Measurements from ENCODE around the gene CENPU.

The CENPU gene

DNA sequence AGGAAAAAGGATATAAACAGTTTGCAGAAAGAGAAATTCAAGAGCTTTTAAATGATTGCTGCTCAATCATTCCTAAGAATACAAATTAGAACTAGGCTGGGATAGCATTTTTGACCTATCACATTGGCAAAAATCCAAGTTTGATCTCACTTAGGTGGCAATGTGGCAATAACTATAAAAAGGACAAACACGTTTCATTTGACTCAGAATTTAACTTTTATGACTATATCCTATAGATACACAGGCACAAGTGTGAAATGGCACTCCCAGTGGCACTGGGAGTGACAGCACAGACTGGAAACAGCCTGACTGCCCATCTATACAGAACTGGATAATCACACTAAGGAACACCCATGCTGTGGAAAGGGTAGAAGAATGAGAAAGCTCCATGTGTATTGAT, 11.1 kb downstream of the CENPU start:
- no peak for ATAC-seq (replicated peaks; ENCODE audit: extremely low read depth, poor library complexity, severe bottlenecking)
- H3K4me3 Mint-ChIP-seq: no peak overlapping the region
- H3K9me3 Mint-ChIP-seq: peaks cover 17% of the 10 kb centered on the region
- H3K4me1 Mint-ChIP-seq: peaks cover 12% of the 10 kb centered on the region
- peaks cover 8% of the 10 kb centered on the region for H3K36me3 Mint-ChIP-seq (ENCODE audit: insufficient read depth)
- no peak for DNase-seq (ENCODE audit: low spot score in 2 of 2)
- H3K27me3 Mint-ChIP-seq: no peaks in the 10 kb centered on the region
- H3K27ac Mint-ChIP-seq (ENCODE audit: low read depth): no peak overlapping the region

DNA sequence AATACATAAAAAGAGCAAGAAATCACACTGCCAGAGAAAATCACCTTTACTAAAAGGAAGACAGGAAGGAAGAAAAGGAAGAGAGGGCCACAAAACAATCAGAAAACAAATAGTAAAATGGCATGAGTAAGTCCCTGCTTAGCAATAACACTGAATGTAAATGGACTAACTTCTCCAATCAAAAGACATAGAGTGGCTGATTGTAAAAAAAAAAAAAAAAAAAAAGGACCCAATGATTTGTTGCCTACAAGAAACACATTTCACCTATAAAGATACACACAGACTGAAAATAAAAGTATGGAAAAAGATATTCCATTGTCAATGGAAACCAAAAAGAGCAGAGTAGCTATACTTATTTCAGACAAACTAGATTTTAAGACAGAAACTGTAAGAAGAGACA, 12.6 kb downstream of the CENPU start:
- ATAC-seq (replicated peaks; ENCODE audit: extremely low read depth, poor library complexity, severe bottlenecking) (no peak), DNase-seq (ENCODE audit: low spot score in 2 of 2) (no peak)
- H3K27me3 Mint-ChIP-seq: no peaks in the 10 kb centered on the region
- peaks cover 17% of the 10 kb centered on the region for H3K9me3 Mint-ChIP-seq
- no peak overlapping the region for H3K4me3 Mint-ChIP-seq
- H3K36me3 Mint-ChIP-seq (ENCODE audit: insufficient read depth): peaks cover 8% of the 10 kb centered on the region
- H3K4me1 Mint-ChIP-seq: peaks cover 9% of the 10 kb centered on the region
- H3K27ac Mint-ChIP-seq (ENCODE audit: low read depth): no peak overlapping the region

DNA sequence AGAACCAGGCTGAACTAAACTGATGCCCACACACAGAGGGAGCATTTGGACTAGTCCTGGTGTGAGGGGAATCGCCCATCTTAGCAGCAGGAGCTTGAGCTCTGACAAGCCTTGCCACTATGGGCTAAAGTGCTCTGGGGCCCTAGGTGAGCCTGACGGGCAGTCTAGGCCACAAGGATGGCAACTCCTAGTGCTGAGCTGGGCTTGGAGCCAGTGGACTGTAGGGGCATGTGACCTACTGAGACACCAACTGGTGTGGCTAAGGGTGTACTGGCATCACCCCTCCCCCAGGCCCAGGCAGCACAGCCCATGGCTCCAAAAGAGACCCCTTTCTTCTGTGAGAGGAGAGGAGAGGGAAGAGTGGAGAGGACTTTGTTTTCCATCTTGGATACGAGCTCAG, 14.5 kb downstream of the CENPU start:
- no peak overlapping the region for H3K4me3 Mint-ChIP-seq
- peaks cover 17% of the 10 kb centered on the region for H3K9me3 Mint-ChIP-seq
- ATAC-seq (replicated peaks; ENCODE audit: extremely low read depth, poor library complexity, severe bottlenecking): no peak
- DNase-seq (ENCODE audit: low spot score in 2 of 2): no peak
- H3K36me3 Mint-ChIP-seq (ENCODE audit: insufficient read depth): peaks cover 5% of the 10 kb centered on the region
- peaks cover 7% of the 10 kb centered on the region for H3K4me1 Mint-ChIP-seq
- no peak overlapping the region for H3K27ac Mint-ChIP-seq (ENCODE audit: low read depth)
- H3K27me3 Mint-ChIP-seq: no peaks in the 10 kb centered on the region

- peaks cover 9% of the 10 kb centered on the region for H3K9me3 Mint-ChIP-seq
- peaks cover 2% of the 10 kb centered on the region for H3K36me3 Mint-ChIP-seq (ENCODE audit: insufficient read depth)
- DNase-seq (ENCODE audit: low spot score in 2 of 2) (no peak), ATAC-seq (replicated peaks; ENCODE audit: extremely low read depth, poor library complexity, severe bottlenecking) (no peak)
- no peaks in the 10 kb centered on the region for H3K27me3 Mint-ChIP-seq
- no peaks in the 10 kb centered on the region for H3K4me1 Mint-ChIP-seq
- no peak overlapping the region for H3K4me3 Mint-ChIP-seq
- H3K27ac Mint-ChIP-seq (ENCODE audit: low read depth): no peak overlapping the region
These were observed 18.4 kb downstream of the CENPU start for GRCh38 chr4:184715526-184715925.

DNA sequence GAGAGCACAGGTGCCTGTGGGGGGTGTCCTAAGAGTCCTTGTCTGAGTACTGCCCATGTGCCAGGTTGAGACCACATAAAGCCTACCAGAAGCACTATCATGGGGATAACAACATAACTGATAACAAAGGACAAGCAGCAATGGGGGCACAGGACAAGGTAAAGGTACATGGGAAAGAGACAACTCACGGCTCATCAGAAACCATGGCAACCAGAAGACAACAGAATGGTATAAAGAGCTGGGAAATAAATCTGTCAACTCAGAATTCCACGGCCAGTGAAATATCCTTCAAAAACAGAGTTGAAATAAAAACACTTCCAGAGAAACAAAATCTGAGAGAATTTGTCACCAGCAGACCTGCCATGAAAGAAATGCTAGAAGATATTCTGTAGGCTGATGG, 20.0 kb downstream of the CENPU start:
- no peaks in the 10 kb centered on the region for H3K36me3 Mint-ChIP-seq (ENCODE audit: insufficient read depth)
- no peaks in the 10 kb centered on the region for H3K4me1 Mint-ChIP-seq
- H3K9me3 Mint-ChIP-seq: no peaks in the 10 kb centered on the region
- no peaks in the 10 kb centered on the region for H3K27me3 Mint-ChIP-seq
- H3K4me3 Mint-ChIP-seq: no peak overlapping the region
- peak overlapping the region; percentile 32 for H3K27ac Mint-ChIP-seq (ENCODE audit: low read depth)
- no peak for ATAC-seq (replicated peaks; ENCODE audit: extremely low read depth, poor library complexity, severe bottlenecking)
- no peak for DNase-seq (ENCODE audit: low spot score in 2 of 2)

DNA sequence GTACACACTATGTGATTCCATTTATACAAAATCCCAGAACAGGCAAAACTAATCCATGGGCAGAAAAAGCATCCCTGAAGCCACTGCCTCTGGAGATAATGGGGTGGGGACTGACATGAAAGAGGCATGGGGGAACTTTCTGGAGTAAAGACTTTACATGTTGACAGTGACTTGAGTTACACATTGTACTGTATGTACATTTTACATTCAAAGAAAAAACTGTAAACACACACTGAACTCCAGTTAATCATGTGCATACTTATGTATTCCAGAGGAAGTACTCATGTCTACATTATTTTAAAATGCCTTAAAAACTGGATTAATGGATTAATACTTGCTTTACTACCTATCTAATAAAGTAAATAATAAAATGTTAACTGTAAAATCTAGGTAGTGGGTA, 21.6 kb downstream of the CENPU start:
- Mint-ChIP-seq H3K9me3 (no peaks in the 10 kb centered on the region), H3K27me3 (no peaks in the 10 kb centered on the region), H3K4me3 (no peak overlapping the region), H3K27ac (ENCODE audit: low read depth) (no peak overlapping the region), H3K36me3 (ENCODE audit: insufficient read depth) (no peaks in the 10 kb centered on the region), H3K4me1 (no peaks in the 10 kb centered on the region)
- DNase-seq (ENCODE audit: low spot score in 2 of 2): no peak
- no peak for ATAC-seq (replicated peaks; ENCODE audit: extremely low read depth, poor library complexity, severe bottlenecking)

DNA sequence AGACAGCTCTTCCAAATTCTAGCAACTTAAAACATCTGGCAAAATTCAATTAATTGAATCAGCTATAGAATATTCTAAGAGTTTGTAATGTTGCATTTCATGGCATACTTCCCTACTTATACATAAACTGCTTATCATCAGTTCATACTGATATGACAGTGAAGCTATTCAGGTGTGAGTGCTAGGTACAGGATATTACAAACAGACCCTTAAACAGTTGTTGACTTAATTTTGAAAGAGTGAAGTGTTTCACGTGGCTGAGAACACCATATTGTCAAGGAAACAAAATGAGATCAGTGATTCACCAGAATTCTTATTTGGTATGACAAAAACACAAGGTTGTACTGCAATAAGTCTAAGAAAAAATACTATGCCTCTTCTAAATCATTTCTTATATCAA, 27.4 kb downstream of the CENPU start:
- ATAC-seq (replicated peaks; ENCODE audit: extremely low read depth, poor library complexity, severe bottlenecking): no peak
- Mint-ChIP-seq H3K4me3 (no peak overlapping the region), H3K9me3 (no peaks in the 10 kb centered on the region), H3K27ac (ENCODE audit: low read depth) (no peak overlapping the region), H3K36me3 (ENCODE audit: insufficient read depth) (peaks cover 1% of the 10 kb centered on the region), H3K27me3 (no peaks in the 10 kb centered on the region), H3K4me1 (no peaks in the 10 kb centered on the region)
- no peak for DNase-seq (ENCODE audit: low spot score in 2 of 2)

- ATAC-seq (replicated peaks; ENCODE audit: extremely low read depth, poor library complexity, severe bottlenecking) (no peak), DNase-seq (ENCODE audit: low spot score in 2 of 2) (no peak)
- Mint-ChIP-seq H3K4me3 (peak overlapping the region; percentile 5), H3K9me3 (no peaks in the 10 kb centered on the region), H3K4me1 (no peaks in the 10 kb centered on the region), H3K27me3 (no peaks in the 10 kb centered on the region), H3K36me3 (ENCODE audit: insufficient read depth) (peaks cover 1% of the 10 kb centered on the region), H3K27ac (ENCODE audit: low read depth) (no peak overlapping the region)
These were observed 28.2 kb downstream of the CENPU start for GRCh38 chr4:184705692-184706091.

DNA sequence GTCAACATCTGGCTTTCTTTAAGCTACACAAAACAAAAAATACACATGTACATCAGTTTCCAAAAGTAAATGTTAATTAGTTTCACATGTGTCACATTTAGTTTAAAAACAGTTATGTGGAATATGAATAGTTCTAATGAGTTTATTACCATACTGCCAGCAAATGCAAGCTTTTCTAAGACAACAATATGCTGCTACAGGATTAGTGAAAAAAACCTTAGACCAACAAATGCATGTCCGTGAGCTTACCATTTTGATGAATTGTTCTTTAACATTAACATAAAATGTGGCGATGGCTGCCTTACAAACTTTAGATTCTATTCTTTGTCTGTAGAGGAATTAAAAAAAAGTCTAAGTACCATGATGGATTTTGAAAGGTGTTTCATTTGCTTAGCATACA, 31.8 kb downstream of the CENPU start:
- peaks cover 1% of the 10 kb centered on the region for H3K36me3 Mint-ChIP-seq (ENCODE audit: insufficient read depth)
- no peaks in the 10 kb centered on the region for H3K4me1 Mint-ChIP-seq
- H3K27ac Mint-ChIP-seq (ENCODE audit: low read depth): no peak overlapping the region
- H3K4me3 Mint-ChIP-seq: no peak overlapping the region
- no peaks in the 10 kb centered on the region for H3K9me3 Mint-ChIP-seq
- DNase-seq (ENCODE audit: low spot score in 2 of 2): no peak
- no peak for ATAC-seq (replicated peaks; ENCODE audit: extremely low read depth, poor library complexity, severe bottlenecking)
- H3K27me3 Mint-ChIP-seq: no peaks in the 10 kb centered on the region

- Mint-ChIP-seq H3K27ac (ENCODE audit: low read depth) (no peak overlapping the region), H3K9me3 (no peaks in the 10 kb centered on the region), H3K27me3 (no peaks in the 10 kb centered on the region), H3K36me3 (ENCODE audit: insufficient read depth) (peaks cover 8% of the 10 kb centered on the region), H3K4me3 (no peak overlapping the region), H3K4me1 (no peaks in the 10 kb centered on the region)
- DNase-seq (ENCODE audit: low spot score in 2 of 2) (no peak), ATAC-seq (replicated peaks; ENCODE audit: extremely low read depth, poor library complexity, severe bottlenecking) (no peak)
These were observed 34.0 kb downstream of the CENPU start for GRCh38 chr4:184699941-184700340.

DNA sequence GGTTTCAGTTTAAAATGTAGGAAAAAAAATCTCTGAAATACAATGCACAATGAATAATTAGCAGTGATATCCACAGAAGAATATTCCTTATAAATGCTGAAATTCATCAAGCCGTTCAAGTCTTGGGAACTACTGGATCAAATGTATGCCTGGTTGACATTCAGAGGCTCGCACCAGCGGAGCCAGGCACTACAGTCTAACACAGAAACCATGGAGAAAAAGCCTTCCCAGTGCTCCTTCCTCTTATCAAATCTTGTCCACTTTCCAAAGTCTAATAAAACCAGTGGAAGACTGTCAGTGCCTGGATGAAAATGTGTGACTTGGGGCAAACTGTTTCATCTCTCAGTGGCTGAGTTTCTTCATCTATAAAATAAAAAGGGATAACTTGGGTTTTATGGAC, 35.9 kb downstream of the CENPU start:
- Mint-ChIP-seq H3K4me1 (no peaks in the 10 kb centered on the region), H3K9me3 (no peaks in the 10 kb centered on the region), H3K27ac (ENCODE audit: low read depth) (no peak overlapping the region), H3K27me3 (no peaks in the 10 kb centered on the region), H3K4me3 (no peak overlapping the region), H3K36me3 (ENCODE audit: insufficient read depth) (peaks cover 15% of the 10 kb centered on the region)
- no peak for ATAC-seq (replicated peaks; ENCODE audit: extremely low read depth, poor library complexity, severe bottlenecking)
- no peak for DNase-seq (ENCODE audit: low spot score in 2 of 2)

DNA sequence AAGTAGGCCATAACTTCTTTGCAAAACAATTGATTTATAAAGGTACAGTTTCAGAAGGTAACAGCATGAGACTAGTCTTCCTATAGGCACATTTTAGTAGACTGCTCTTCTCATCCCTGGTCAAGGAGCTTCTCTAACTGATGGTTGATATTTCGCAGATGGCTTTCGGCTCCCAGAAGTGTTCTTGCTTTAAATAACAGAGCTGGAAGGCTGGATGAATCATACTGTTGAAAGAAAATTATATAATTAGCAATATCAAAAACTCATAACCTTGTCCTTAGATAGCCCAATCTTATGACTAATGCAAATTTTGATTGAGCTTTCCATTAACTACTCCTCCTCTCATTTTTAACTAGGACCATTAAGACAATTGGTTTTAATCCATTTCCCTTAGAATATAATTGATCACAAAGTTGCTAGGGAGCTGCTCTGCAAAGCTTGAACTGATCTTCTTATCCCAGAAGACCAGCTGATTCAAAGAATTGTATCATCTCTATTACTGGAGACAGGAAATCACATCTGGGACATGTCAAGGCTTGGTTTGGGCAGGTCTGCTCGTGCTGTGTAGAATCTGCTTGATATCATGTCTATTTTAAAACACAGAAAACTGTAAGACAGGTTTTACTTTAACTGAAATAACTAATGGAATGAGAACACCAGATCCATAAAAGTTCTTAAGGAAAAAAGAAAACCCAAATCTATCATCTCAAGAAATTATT, 38.6 kb downstream of the CENPU start:
- Mint-ChIP-seq H3K4me1 (no peaks in the 10 kb centered on the region), H3K27me3 (no peaks in the 10 kb centered on the region), H3K27ac (ENCODE audit: low read depth) (no peak overlapping the region), H3K4me3 (no peak overlapping the region), H3K9me3 (no peaks in the 10 kb centered on the region), H3K36me3 (ENCODE audit: insufficient read depth) (peaks cover 22% of the 10 kb centered on the region)
- DNase-seq (ENCODE audit: low spot score in 2 of 2): no peak
- ATAC-seq (replicated peaks; ENCODE audit: extremely low read depth, poor library complexity, severe bottlenecking): no peak

DNA sequence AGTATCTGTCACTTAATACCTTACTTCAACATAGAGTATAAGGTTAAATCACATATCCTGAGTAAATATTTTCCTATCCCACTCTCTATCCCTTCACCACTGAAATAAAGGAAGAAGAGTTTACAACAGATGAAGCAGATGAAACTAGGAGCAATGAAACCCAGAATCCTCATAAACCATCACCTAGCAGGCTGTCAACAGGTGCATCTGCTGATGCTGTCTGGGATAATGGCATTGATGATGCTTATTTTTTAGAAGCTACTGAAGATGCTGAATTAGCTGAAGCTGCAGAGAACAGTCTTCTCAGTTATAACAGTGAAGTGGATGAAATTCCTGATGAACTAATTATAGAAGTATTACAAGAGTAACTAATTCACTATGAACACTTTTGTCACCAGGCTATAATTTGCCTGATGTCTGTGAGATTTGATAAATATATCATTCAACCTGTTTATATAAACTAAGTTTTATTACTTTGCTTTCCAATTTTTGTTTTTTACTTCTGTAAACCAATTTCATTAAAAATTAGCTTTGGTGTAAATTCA, 39.4 kb downstream of the CENPU start:
- DNase-seq (ENCODE audit: low spot score in 2 of 2): no peak
- Mint-ChIP-seq H3K4me3 (no peak overlapping the region), H3K9me3 (no peaks in the 10 kb centered on the region), H3K4me1 (no peaks in the 10 kb centered on the region), H3K27me3 (no peaks in the 10 kb centered on the region), H3K36me3 (ENCODE audit: insufficient read depth) (peaks cover 22% of the 10 kb centered on the region), H3K27ac (ENCODE audit: low read depth) (no peak overlapping the region)
- ATAC-seq (replicated peaks; ENCODE audit: extremely low read depth, poor library complexity, severe bottlenecking): no peak

Measured in central memory CD8-positive, alpha-beta T cell (primary cell).